GM19035 (cell line): ENCODE data around the gene PLEKHJ1.

Source experiments
- ATAC-seq: cut with Tn5 transposase; IDR thresholded peaks from one replicate; pipeline ENCODE4 v1.9.1; 2021; ENCODE audit not compliant: unreplicated experiment

Gene PLEKHJ1

GRCh38 chr19:2224754-2225349 is 11.3 kb downstream of the PLEKHJ1 start:
- ATAC-seq = no peak

DNA sequence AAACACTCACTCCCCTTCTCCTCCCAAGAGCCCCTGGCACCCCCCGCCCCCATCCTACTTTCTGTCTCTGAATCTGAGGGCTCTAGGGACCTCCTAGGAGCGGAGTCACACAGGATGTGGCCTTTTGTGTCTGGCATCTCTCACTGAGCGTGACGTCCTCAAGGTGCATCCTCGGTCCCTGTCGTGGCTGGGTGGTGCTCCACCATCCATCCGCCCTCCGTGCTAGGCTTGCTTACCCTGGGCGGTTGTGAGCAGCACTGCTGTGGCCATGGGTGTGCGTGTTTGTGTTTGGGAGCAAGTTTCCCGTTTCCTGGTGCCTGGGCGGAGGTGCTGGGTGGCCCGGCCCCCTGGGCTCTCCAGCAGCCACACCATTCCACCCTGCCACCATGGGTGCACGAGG is 12.2 kb downstream of the PLEKHJ1 start:
- no peak for ATAC-seq

GRCh38 chr19:2223391-2223790 is 12.7 kb downstream of the PLEKHJ1 start:
- ATAC-seq = no peak

- no peak for ATAC-seq
Measured at GRCh38 chr19:2221918-2222317, 14.2 kb downstream of the PLEKHJ1 start.

DNA sequence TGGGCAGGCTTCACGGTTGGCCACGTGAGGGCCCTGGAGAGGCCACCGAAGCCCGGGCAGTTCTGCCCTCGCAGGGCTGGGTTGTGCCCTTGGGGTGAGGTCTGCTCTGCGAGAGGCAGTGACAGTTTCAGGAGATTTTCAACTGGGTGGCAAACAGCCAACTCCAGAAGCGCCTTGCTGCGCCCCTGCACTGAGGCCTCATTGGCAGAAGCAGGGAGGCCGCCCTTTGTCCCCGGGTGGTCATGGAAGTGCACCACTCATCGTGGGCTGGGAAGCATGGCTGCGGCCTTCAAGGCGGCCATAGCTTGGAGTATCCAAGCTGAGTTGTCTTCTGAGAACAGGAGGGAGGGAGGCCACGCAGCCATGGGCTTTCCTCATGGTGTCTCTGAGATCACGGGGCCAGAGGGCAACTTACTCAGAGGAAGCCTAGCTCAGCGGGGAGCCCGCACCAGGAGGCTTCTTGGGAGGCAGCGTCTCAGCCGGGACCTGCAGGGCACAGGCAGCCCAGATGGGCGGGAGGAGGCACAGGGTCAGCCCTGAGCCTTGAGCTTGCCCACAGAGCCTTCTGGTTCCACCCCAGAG is 14.8 kb downstream of the PLEKHJ1 start:
- ATAC-seq = no peak

GRCh38 chr19:2219726-2220125 is 16.4 kb downstream of the PLEKHJ1 start:
- no peak for ATAC-seq

GRCh38 chr19:2217591-2217990 is 18.5 kb downstream of the PLEKHJ1 start:
- no peak for ATAC-seq

- no peak for ATAC-seq
Measured at GRCh38 chr19:2216361-2217225, 19.5 kb downstream of the PLEKHJ1 start.

GRCh38 chr19:2215281-2215751 is 20.8 kb downstream of the PLEKHJ1 start:
- ATAC-seq = no peak

GRCh38 chr19:2214251-2214650 is 21.9 kb downstream of the PLEKHJ1 start:
- no peak for ATAC-seq

DNA sequence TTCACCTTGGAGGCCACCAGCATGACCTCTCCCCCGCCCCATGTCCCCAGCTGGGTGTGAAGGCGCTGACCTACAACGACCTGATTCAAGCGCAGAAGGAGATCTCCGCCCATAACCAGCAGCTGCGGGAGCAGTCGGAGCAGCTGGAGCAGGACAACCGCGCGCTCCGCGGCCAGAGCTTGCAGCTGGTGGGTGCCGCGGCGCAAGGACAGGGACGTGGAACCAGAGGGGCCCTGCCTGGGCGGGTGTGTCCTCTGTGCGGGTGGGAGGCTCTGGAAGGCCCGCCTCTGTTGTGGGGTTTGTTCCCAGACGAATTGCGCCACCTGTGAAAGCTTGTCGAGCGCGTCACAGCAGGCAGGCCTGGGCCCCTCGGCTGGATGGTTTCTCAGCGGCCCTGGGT is 22.3 kb downstream of the PLEKHJ1 start:
- no peak for ATAC-seq

- ATAC-seq = no peak
Measured at GRCh38 chr19:2212861-2213711, 23.0 kb downstream of the PLEKHJ1 start.

GRCh38 chr19:2210987-2211740 is 25.0 kb downstream of the PLEKHJ1 start:
- no peak for ATAC-seq

- ATAC-seq = no peak
Measured at GRCh38 chr19:2210206-2210605, 25.9 kb downstream of the PLEKHJ1 start.

DNA sequence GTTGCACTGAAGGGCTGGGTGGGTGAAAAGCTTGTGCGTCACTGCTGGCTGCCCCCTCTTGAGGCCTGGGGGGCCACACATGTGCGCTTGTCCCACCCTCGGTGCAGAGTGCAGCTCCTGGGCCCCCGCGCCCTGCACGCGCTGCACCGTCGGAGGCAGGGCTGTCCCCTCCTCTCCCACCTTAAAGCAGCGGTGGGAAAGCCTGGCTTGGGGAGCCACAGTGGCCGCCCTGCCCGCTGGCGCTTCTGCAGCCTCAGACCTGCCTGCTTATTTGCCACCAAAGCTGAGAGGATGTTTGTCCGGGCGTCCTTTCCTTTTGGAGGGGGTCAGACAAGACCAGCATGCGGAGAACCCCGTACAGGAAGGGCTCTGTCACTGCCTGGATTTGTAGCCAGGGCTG is 26.7 kb downstream of the PLEKHJ1 start:
- ATAC-seq = no peak

GRCh38 chr19:2208975-2209374 is 27.2 kb downstream of the PLEKHJ1 start:
- ATAC-seq = no peak

DNA sequence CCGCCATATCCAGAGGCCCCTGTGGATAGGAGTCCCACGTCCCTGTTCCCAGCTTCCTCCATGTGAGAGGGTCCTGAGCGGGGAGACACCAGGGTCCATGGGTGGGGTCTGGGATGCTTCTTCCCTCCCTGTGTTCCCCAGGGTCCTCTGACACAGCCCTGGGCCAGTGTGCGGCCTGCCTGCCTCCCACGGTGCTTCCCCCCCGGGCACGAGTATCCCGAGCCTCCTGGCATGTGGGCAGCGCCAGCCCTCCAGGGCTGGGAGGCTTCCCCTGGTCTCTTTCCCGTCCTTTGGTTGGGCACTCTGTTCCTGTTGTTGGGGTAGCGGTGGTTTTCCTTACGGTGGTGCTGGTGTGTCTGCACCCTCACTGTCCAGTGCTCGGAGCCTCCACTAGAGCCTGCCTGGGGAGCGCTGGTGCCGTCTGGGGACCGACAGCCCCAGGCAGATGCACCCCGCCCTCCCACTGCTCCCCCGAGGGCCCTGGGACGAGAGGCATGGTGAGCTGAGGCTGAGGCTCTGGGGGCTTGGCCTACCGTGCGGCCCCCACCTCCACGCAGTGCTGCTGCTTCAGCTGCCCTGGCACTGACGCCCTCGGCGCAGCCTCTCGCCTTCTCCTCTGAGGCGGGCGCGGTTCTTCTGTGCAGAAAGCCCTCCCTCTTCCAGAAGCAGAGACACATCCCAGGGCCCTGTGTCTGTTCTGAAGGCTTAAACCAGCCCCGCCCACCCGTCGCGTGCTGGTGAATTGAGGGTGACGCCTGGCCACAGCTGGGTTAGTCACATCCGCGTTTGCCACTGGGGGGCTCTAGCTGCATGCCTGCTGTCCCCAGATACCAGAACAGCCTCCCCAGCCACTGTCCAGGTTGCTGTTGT is 27.9 kb downstream of the PLEKHJ1 start:
- ATAC-seq = no peak

DNA sequence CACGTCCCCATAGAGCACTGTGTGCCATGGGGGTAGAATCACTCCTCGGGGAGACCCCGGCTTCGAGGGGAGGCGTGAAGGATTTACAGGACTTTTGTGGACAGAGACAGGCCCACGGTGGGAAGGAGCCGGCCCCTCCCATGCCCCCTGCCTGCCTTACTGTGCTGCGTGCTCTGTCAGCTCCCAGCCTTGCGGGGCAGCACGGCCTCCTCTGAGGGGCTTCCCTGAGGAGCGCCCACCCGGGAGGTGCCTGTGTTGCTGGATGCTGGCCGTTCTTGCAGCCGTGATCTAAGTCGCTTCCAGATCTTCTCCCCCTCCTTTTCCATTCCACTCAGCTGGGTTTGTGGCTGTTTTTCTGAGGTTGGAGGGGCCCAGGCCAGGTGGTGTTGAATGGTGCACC is 29.1 kb downstream of the PLEKHJ1 start:
- ATAC-seq = no peak

DNA sequence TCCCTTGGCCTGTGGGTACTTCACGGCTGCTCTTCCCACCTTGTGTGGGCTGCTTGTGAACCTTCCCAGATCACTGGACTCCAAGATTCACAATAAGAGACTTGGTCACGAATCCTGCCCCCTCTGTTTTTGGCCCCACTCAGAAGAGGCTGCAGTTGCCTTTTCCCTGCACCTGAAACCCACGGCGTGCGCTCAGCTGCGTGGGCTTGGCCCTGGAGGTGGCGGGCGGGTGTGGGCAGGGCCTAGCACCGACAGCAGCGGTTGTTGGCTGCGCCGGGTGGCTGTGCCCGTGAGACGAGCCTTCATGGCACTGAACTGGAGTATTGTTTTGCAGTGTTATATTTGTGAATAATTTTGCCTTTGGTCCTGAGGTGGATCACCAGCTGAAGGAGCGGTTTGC is 33.8 kb downstream of the PLEKHJ1 start:
- ATAC-seq = no peak
